OCI-LY1 (cell line): ENCODE results near the gene SNED1.

ENCODE experiments used
- H2AFZ ChIP-seq: fragments of 200-600 bp; sonication (generic), shearing (Covaris generic); 2 replicates; pipeline ENCODE4 v1.6.0; 2014; ENCODE audit warnings: antibody characterized with exemption, mild to moderate bottlenecking, low read length
- H3F3A ChIP-seq: fragments of 200-600 bp; sonication (generic), shearing (Covaris generic); 2 replicates; pipeline ENCODE4 v1.6.0; 2014; ENCODE audit warnings: mild to moderate bottlenecking, antibody characterized with exemption, low read length, moderate library complexity; ENCODE audit not compliant: insufficient read depth
- H3K27ac ChIP-seq: fragments of 200-600 bp; sonication (generic); 2 replicates; pipeline ENCODE4 v1.5.1; 2014; ENCODE audit warnings: low read length, mixed run types, mild to moderate bottlenecking, low read depth; ENCODE audit not compliant: poor library complexity, severe bottlenecking
- H3K27me3 ChIP-seq: fragments of 200-600 bp; sonication (generic); 2 replicates; pipeline ENCODE4 v1.6.0; 2014; ENCODE audit warnings: antibody characterized with exemption, mild to moderate bottlenecking, low read length, moderate library complexity; ENCODE audit not compliant: insufficient read depth
- H3K36me3 ChIP-seq: fragments of 200-600 bp; sonication (generic); 2 replicates; pipeline ENCODE4 v1.6.1; 2014; ENCODE audit warnings: mild to moderate bottlenecking, antibody characterized with exemption, low read length, moderate library complexity, mixed read lengths; ENCODE audit not compliant: insufficient read depth
- H3K4me1 ChIP-seq: fragments of 200-600 bp; sonication (generic); 2 replicates; pipeline ENCODE4 v1.5.1; 2014; ENCODE audit warnings: mild to moderate bottlenecking, low read length, moderate library complexity; ENCODE audit not compliant: insufficient read depth, severe bottlenecking
- H3K4me2 ChIP-seq: fragments of 200-600 bp; sonication (generic), shearing (Covaris generic); 2 replicates; pipeline ENCODE4 v1.6.1; 2014; ENCODE audit warnings: low read length
- H3K4me3 ChIP-seq: fragments of 200-600 bp; sonication (generic); 2 replicates; pipeline ENCODE4 v1.5.1; 2014; ENCODE audit warnings: low read length, low read depth, mild to moderate bottlenecking, mixed read lengths; ENCODE audit not compliant: poor library complexity, severe bottlenecking
- H3K79me2 ChIP-seq: fragments of 200-600 bp; shearing (Covaris generic); 2 replicates; pipeline ENCODE4 v1.6.1; 2016; ENCODE audit warnings: mixed run types, low read length, mixed read lengths; ENCODE audit not compliant: insufficient read depth
- H3K9ac ChIP-seq: fragments of 200-600 bp; sonication (generic), shearing (Covaris generic); 2 replicates; pipeline ENCODE4 v1.6.1; 2014; ENCODE audit warnings: mild to moderate bottlenecking, low read length, mixed read lengths
- H3K9me2 ChIP-seq: fragments of 200-600 bp; sonication (generic), shearing (Covaris generic); 2 replicates; pipeline ENCODE4 v1.6.1; 2014; ENCODE audit warnings: low read depth, mild to moderate bottlenecking, low read length, mixed read lengths
- H3K9me3 ChIP-seq: fragments of 200-600 bp; shearing (Covaris generic); 2 replicates; pipeline ENCODE4 v1.6.1; 2014; ENCODE audit warnings: low read length, mixed read lengths
- H4K20me1 ChIP-seq: fragments of 200-600 bp; sonication (generic), shearing (Covaris generic); 2 replicates; pipeline ENCODE4 v1.6.0; 2016; ENCODE audit warnings: mild to moderate bottlenecking, low read length; ENCODE audit not compliant: insufficient read depth
- CTCF ChIP-seq: fragments of 200-600 bp; sonication (generic), shearing (Covaris generic); IDR thresholded peaks from 2 replicates; pipeline ENCODE4 v1.5.1; 2017; ENCODE audit warnings: mild to moderate bottlenecking, antibody characterized with exemption, low read length, moderate library complexity, mixed read lengths
- EZH2 ChIP-seq: fragments of 200-600 bp; sonication (generic), shearing (Covaris generic); IDR thresholded peaks from 2 replicates; pipeline ENCODE4 v1.8.0; 2017; ENCODE audit warnings: borderline replicate concordance, mixed run types, mild to moderate bottlenecking, antibody characterized with exemption, low read length, moderate library complexity, mixed read lengths

SNED1 gene

DNA sequence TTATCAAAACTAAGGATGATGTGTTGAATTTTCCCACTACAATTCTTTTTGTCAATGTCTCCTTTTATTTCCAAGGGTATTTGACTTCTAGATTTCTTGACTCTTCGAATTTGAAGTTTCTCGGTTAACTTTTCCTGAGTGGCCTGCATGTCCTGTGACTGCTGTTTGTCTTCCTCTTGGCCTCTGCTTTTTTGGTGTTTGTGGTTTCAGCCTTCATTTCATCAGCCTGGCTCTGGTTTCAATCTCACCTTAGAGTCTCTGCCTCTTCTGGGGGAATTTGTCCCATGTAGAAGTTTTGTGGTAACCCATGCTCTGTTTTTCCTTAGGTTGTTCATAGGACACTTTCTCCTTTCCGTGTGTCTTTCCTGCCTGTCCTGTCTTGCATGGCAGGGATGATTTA is 28.3 kb upstream of the SNED1 start:
- H3K4me2 ChIP-seq, result no peak overlapping the region

DNA sequence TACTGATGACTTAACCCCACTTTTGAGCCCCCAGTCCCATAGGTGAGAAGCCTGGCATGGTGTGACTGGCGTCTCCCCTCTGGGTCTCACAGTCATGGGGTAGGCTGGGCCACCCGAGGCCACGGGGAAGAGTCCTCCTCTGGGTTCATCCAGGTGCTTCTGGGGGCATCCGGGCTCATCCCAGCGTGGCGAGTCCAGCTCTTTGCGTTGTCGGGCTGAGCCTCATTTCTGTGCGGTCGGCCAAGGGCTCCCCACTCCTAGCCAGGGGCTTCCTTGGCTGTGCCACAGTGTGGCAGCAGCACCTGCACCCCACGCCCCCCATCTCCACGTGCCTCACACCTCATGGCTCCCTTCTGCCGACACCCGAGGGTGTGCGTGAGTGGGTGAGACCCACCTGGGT is 27.6 kb upstream of the SNED1 start:
- H3K9ac ChIP-seq, result no peak overlapping the region
- no peaks in the 10 kb centered on the region for H3F3A ChIP-seq
- H2AFZ ChIP-seq, result no peak overlapping the region
- H3K9me2 ChIP-seq, result no peaks in the 10 kb centered on the region
- H3K4me3 ChIP-seq, result no peak overlapping the region
- H3K36me3 ChIP-seq, result no peaks in the 10 kb centered on the region
- no peak for TF ChIP-seq CTCF
- no peak for TF ChIP-seq EZH2
- H3K27ac ChIP-seq, result no peak overlapping the region
- peaks cover 14% of the 10 kb centered on the region; the same call in 1 of the 2 replicates for H3K27me3 ChIP-seq
- H3K79me2 ChIP-seq, result no peaks in the 10 kb centered on the region
- no peak overlapping the region for H3K4me2 ChIP-seq
- H3K4me1 ChIP-seq, result no peaks in the 10 kb centered on the region
- no peaks in the 10 kb centered on the region for H3K9me3 ChIP-seq
- H4K20me1 ChIP-seq, result no peaks in the 10 kb centered on the region

More for the DNA sequence above, 28.3 kb upstream of the SNED1 start:
- no peak for TF ChIP-seq EZH2
- no peak overlapping the region for H2AFZ ChIP-seq
- no peaks in the 10 kb centered on the region for H4K20me1 ChIP-seq
- H3K4me3 ChIP-seq, result no peak overlapping the region
- no peaks in the 10 kb centered on the region for H3K4me1 ChIP-seq
- H3K36me3 ChIP-seq, result no peaks in the 10 kb centered on the region
- no peaks in the 10 kb centered on the region for H3K9me2 ChIP-seq
- no peak overlapping the region for H3K27ac ChIP-seq
- no peaks in the 10 kb centered on the region for H3K9me3 ChIP-seq
- H3K79me2 ChIP-seq, result no peaks in the 10 kb centered on the region
- H3K27me3 ChIP-seq, result peaks cover 14% of the 10 kb centered on the region; the same call in 1 of the 2 replicates
- no peak overlapping the region for H3K9ac ChIP-seq
- no peaks in the 10 kb centered on the region for H3F3A ChIP-seq

DNA sequence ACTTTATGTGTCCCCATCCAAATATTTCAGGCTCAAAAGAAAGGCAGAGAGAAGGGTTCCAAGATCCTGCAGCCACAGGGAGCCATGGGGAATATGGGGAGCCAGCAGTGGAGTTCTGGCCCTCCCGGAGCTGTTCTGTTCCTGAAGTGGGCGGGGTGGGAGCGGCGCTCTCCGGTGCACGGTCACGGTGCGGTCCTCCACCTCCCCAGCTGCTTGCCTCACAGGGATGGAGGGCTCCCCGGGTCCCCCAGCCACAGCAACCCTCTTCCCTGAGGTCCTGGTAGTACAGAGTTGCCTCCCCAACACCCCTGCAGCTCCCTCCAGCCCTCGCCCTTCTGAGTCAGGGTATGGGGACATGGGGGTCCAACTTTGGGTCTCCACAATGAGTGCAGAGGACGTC is 26.2 kb upstream of the SNED1 start:
- H4K20me1 ChIP-seq, result no peaks in the 10 kb centered on the region
- H3K4me3 ChIP-seq, result no peak overlapping the region
- H2AFZ ChIP-seq, result no peak overlapping the region
- no peak overlapping the region for H3K27ac ChIP-seq
- peaks cover 14% of the 10 kb centered on the region; the same call in 1 of the 2 replicates for H3K27me3 ChIP-seq
- no peak overlapping the region for H3K4me2 ChIP-seq
- H3F3A ChIP-seq, result no peaks in the 10 kb centered on the region
- H3K36me3 ChIP-seq, result no peaks in the 10 kb centered on the region
- no peak overlapping the region for H3K9ac ChIP-seq
- H3K9me3 ChIP-seq, result no peaks in the 10 kb centered on the region
- no peaks in the 10 kb centered on the region for H3K79me2 ChIP-seq
- H3K9me2 ChIP-seq, result no peaks in the 10 kb centered on the region
- no peaks in the 10 kb centered on the region for H3K4me1 ChIP-seq
- TF ChIP-seq EZH2 (no peak), CTCF (no peak)
